ENCODE measurements around the gene IPPK. TPM values are rescaled to one million over a fixed set of nuclear protein-coding genes. Genes with fewer than 3 reads are reported as not detected.
"Not testable (repeated sequence)": the region's sequence is repeated elsewhere in the genome, so short reads cannot be mapped to it uniquely, and the experiment has no call there.

Gene IPPK
- polyA plus RNA-seq, 3 donors: 10.2 to 14.5 (median 12.0) TPM

DNA sequence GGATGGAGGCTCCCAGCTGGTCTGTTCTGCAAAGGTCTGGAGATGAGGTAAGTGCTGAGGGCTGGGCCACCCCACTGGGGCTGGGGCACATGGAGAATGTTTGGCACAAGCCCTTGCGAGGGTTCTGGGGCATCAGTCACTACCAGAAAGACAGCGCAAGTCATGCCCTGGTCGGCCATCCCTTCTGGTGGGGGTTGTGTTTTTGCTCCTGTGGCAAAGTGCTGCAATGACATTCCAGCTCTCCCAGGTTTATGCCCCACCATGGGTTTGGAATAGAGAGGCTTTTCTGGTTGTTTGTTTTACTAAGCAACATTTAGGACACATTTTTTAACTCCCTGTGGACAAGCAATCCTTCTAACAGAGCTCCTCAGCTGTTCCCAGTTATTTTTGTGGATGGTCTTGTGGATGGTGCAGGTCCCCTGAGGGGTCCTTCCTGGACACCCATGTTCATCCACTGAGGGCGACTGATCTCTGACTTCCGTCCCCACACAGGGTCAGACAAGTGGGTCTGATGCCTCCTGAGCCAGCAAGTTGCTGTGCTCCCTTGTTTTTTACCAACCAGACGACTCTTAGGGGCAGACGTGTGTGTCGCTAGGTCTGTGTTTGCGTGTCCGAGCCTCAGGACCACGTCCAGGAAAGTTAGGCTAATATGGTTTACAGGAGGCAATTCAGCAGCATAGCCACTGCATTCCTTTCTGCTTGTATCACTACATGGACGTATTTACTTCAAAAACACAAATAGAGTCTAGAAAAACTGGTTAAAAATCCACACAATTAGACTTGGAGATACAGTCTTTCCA lies 69.3 kb downstream of the IPPK start:
- peak; percentile 34 for DNase-seq

DNA sequence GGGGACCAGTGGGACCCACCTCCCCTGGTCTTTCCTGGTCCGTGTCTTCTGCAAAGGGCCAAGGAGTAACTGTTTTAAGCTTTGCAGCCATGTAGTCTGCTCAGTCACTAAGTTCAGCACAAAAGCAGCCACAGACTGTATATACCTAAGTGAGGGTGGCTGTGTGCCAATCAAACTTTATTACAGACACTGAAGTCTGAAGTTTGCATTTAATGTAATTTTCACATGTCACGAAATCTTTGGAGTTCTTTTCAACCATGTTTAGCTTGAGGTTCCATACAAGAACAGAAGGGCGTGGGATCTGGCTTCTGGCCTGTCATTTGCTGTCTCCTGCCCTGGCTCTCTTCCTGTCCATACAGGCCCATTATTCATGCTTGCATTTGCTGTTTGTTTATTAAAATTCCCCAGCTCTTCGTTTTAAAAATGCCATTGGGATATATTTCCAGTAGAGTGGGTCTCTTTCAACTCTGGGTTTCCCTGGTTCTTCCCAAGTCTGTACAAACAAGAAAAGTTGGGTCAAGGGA lies 69.9 kb downstream of the IPPK start:
- no peak for DNase-seq

GRCh38 chr9:92598382-92598781 lies 71.5 kb downstream of the IPPK start:
- DNase-seq: no peak

- DNase-seq: no peak
Observed at GRCh38 chr9:92595930-92596329, 74.0 kb downstream of the IPPK start.

GRCh38 chr9:92595075-92595474 lies 74.9 kb downstream of the IPPK start:
- not testable (repeated sequence) for DNase-seq

DNA sequence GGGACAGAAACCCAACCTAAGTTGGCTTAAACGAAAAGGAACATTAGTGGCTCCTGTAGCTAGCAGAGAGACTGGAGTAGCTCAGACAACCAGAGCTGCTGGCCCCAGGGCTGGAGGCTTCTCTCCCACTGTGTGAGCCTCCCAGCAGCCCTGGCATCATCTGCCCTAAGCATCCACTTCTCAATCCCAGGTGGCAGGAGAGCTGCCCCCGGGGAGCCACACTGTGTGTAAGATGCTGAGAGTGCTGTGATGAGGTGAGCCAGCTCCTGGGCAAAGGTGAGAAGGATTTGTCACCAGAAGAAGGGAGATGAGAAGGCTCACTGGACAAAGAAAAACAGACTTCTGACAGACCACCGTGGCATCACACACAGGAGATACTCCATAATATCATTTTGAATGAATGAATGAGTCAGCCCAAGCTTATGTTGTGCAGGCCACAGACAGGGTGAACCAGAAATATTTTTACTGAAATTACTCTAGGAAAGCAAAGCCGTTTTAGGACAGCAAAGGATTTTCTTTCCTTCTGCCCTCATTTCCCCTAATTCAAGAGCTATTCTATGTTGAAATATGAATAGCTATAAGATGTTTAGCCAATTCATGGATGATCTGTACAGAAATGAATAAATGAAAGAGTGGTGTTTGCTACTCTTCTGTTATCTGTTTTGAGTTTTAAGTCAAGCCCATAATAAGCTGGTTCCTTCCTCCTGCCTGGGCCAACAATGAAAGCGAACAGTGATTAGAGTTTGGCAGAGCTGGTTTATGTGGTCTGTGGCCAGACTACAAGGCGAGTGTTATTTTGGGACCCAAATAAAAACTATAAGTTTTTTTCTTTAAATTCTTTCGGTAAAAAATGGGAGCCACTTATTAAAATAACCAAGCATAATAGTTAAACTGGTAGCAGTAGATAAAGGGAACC lies 76.7 kb downstream of the IPPK start:
- no peak for DNase-seq

DNA sequence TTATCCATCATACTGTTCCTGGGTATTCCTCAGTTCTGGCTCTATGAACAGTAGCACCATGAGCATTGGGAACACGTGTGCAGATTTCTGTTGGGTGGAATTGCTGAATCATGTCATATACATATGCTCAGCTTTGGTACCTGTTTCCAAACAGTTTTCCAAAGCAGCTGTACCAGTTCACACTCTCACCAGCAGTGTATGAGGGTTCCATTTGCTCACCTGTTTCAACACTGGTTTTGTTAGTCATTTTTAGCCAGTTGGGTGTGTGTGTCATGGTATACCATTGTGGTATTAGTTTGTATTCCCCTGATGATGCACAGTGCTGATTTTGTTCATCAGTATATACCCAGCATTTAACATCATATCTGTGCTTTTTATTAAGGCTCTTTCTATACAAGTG lies 77.4 kb downstream of the IPPK start:
- DNase-seq: no peak

GRCh38 chr9:92590377-92590776 lies 79.6 kb downstream of the IPPK start:
- peak; percentile 57 for DNase-seq

- DNase-seq: no peak
Observed at GRCh38 chr9:92589923-92590322, 80.0 kb downstream of the IPPK start.

- DNase-seq: no peak
Observed at GRCh38 chr9:92576175-92576574, 93.8 kb downstream of the IPPK start.

GRCh38 chr9:92573612-92574011 lies 96.3 kb downstream of the IPPK start:
- DNase-seq: not testable (repeated sequence)

- not testable (repeated sequence) for DNase-seq
Observed at GRCh38 chr9:92571871-92572270, 98.1 kb downstream of the IPPK start.

GRCh38 chr9:92564982-92565381 lies 104.9 kb downstream of the IPPK start:
- no peak for DNase-seq

GRCh38 chr9:92564504-92564903 lies 105.4 kb downstream of the IPPK start:
- DNase-seq: no peak

Other genes with a start within 250 kb of the IPPK start
- gene OMD, start 245.7 kb downstream of the IPPK start, polyA plus RNA-seq (ENCODE audit: insufficient read length in 3 of 3): 1 to 10 TPM in 1 of 3 donors, under 1 TPM in 2; 0.30 to 1.5 (median 0.99) TPM
- gene ASPN, start 187.6 kb downstream of the IPPK start, polyA plus RNA-seq (ENCODE audit: insufficient read length in 3 of 3): 10 to 100 TPM in 1 of 3 donors, 1 to 10 TPM in 2; 8.4 to 14.7 (median 10.0) TPM
- gene ECM2, start 134.1 kb downstream of the IPPK start, polyA plus RNA-seq (ENCODE audit: insufficient read length in 3 of 3): 10 to 100 TPM; 10.5 to 14.1 (median 12.2) TPM
- 10 to 100 TPM; 27.4 to 31.5 (median 29.1) TPM for gene BICD2, start 94.7 kb upstream of the IPPK start, polyA plus RNA-seq (ENCODE audit: insufficient read length in 3 of 3)
- 10 to 100 TPM in 1 of 3 donors, 1 to 10 TPM in 2; 7.1 to 11.3 (median 8.6) TPM for gene ZNF484, start 207.9 kb upstream of the IPPK start, polyA plus RNA-seq (ENCODE audit: insufficient read length in 3 of 3)

All from renal pelvis (tissue), 4 donors.